Measurements from ENCODE around the gene SPOPL.

GRCh38 chr2:138620431-138620830 is 118.9 kb downstream of the SPOPL start:
- TF ChIP-seq GATA3 (IDR thresholded peaks at IDR 0.05; ENCODE audit: low read depth, low read length) (no peak), GATA2 (IDR thresholded peaks at IDR 0.05; ENCODE audit: low read depth, low read length) (no peak)

Measured in SH-SY5Y (cell line).